H1 (cell line): Measurements from ENCODE around the gene PI4KA. TPM values are rescaled to one million over a fixed set of nuclear protein-coding genes. Genes with fewer than 3 reads are reported as not detected.

Experiments used
- FOSL1 ChIP-seq: IDR thresholded peaks from 2 replicates; pipeline ENCODE4 v1.6.1; 2011; ENCODE audit warnings: mild to moderate bottlenecking, low read depth, low read length, moderate library complexity; ENCODE audit not compliant: insufficient read depth
- KDM1A ChIP-seq: fragments of 200-600, 300-600 bp; sonication (generic); IDR thresholded peaks from 2 replicates; pipeline ENCODE4 v1.7.1; 2016; ENCODE audit warnings: mild to moderate bottlenecking, low read length, borderline replicate concordance
- POLR2AphosphoS5 ChIP-seq: IDR thresholded peaks from 2 replicates; pipeline ENCODE4 v1.6.1; 2011; ENCODE audit warnings: low read depth, low read length
- RAD21 ChIP-seq, 2 experiments: IDR thresholded peaks in 1 of 2; conservative IDR thresholded peaks in 1 of 2; 2 replicates each; pipeline ENCODE4 v1.6.1; 2011; ENCODE audit warnings: low read depth in 2 of 2, low read length in 2 of 2, improper control_type of control experiment in 1 of 2, inconsistent platforms in 1 of 2, mild to moderate bottlenecking in 1 of 2, moderate library complexity in 1 of 2
- SRF ChIP-seq: IDR thresholded peaks from 2 replicates; pipeline ENCODE4 v1.6.1; 2011; ENCODE audit warnings: mild to moderate bottlenecking, low read depth, low read length, moderate library complexity
- polyA plus RNA-seq, 7 experiments: library from polyadenylated mRNA; depleted of rRNA in 3 of 7; stranded (reverse) in 5 of 7; unstranded in 2 of 7; fragments of >200 nt in 5 of 7; fragments of 200-250 nt in 2 of 7; gene quantifications; 1 replicate in 5 of 7; 2 replicates in 1 of 7; 4 replicates in 1 of 7; pipeline versions ENCODE4 v1.2.1 to v1.2.3, GENCODE V29; 2011 to 2013; ENCODE audit warnings: missing spikeins in 2 of 7, mixed read lengths in 2 of 7
- total RNA-seq: library from RNA; stranded (reverse); fragmentation: NEBNext Ultra II Directional; extraction: Animal tissue kit (Norgen Biotek cat#: 25700); gene quantifications from 2 replicates; pipeline ENCODE4 v1.2.1, GENCODE V29; 2021

PI4KA gene
- total and polyA plus RNA-seq, 2 of the 8 experiments (the other 6 are each of a cell fraction or from before 2014, with no cell fraction given) = 22.5 to 37.7 TPM

DNA sequence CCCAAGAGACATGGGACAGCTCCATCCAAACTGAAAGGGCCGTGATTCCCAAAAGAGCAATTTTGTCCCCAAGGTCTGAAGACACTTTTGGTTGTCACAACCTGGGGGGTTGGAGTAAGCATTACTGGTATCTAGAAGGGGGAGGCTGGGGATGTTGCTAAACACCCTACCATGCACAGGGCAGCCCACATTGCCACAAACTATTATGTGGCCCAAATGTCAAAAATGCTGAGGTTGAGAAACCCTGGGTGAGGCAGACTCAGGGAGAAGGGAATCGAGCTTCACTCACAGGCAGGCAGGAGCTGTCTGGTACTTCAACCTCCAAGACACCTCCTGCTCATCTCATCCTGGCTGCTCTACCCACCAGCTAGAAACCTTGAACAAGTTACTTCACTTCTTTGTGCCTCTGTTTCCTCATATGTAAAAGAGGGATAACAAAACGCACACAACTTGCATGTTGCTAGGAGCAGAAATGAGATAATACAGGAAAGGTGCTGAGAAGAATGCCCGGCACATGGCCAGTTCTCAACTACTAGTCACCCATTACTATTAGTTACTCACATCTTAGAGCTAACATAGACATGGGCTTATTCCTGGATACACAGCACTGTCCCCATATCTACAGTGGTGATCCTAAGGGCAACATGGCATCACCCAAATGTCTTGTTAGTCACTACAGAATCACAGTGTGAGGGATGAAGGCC lies 75.9 kb downstream of the PI4KA start (continued):
- TF ChIP-seq RAD21 (IDR thresholded peaks at IDR 0.05 in 1 of 2, conservative IDR thresholded peaks at IDR 0.05 in 1 of 2; ENCODE audit: low read depth in 2 of 2, low read length in 2 of 2) = no peak
- TF ChIP-seq POLR2AphosphoS5 = no peak
- TF ChIP-seq KDM1A = no peak
- TF ChIP-seq SRF = no peak
- no peak for TF ChIP-seq FOSL1
